Measurements from ENCODE around the gene LTA.

GRCh38 chr6:31548544-31548873, 23.6 kb upstream of the LTA start:
- TF ChIP-seq CTCF (IDR thresholded peaks at IDR 0.05) = no peak
- no peak for TF ChIP-seq REST (IDR thresholded peaks at IDR 0.05; ENCODE audit: insufficient read depth in 1 of 2, low read depth in 2 of 2, low read length in 1 of 2)
- no peak for TF ChIP-seq SIN3A (IDR thresholded peaks at IDR 0.05; ENCODE audit: borderline replicate concordance, insufficient read depth, low read depth, low read length)
- no peak for TF ChIP-seq TCF7L2 (IDR thresholded peaks at IDR 0.05; ENCODE audit: low read depth, low read length)
- no peak for TF ChIP-seq POLR2AphosphoS5 (IDR thresholded peaks at IDR 0.05; ENCODE audit: low read depth, low read length)

All from Panc1 (cell line).